GM21723 (cell line): ENCODE measurements around the gene CPSF4L.

ENCODE experiments used
- ATAC-seq: cut with Tn5 transposase; IDR thresholded peaks from one replicate; pipeline ENCODE4 v1.9.1; 2021; ENCODE audit warnings: mild to moderate bottlenecking, moderate library complexity; ENCODE audit not compliant: unreplicated experiment

CPSF4L gene

DNA sequence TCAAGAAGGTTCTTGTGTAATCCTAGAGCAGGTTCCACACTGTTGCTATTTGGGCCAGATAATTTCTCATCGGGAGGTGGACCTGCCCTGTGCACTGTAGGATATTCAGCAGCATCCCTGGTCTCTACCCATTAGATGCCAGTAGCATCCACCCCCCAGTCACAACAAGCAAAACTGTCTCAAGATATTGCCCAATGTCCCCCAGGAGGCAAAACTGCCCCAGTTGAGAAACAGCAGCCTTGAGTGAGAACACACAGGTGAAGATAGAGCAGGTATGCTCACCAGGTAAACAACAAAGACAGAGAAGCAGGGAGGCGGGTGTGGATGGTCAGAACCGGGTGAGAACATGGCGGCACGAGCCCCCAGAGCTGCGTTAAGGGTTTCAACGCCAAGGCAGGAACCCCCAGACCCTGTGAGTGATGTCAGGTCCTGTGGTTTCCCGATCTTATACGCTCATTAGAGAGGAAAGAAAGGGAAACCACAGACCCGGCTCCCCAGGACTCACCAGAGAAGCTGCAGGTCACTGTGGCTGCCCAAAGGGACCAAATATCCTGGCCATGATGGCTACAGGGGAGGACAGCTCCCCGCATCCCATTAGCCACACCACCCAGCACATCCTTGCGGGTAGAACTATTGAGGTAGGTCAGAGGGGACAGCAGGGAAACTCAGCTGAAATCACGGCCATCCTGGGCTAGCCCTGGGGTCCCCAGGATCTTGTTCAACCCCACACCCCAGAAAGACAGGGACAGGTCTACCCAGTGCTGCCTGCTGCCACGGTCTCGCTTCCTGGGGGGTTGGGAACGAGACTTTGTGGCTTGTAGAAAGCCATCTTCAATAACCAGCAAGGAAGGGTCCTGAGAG is 28.9 kb upstream of the CPSF4L start:
- peak; percentile 42 for ATAC-seq

DNA sequence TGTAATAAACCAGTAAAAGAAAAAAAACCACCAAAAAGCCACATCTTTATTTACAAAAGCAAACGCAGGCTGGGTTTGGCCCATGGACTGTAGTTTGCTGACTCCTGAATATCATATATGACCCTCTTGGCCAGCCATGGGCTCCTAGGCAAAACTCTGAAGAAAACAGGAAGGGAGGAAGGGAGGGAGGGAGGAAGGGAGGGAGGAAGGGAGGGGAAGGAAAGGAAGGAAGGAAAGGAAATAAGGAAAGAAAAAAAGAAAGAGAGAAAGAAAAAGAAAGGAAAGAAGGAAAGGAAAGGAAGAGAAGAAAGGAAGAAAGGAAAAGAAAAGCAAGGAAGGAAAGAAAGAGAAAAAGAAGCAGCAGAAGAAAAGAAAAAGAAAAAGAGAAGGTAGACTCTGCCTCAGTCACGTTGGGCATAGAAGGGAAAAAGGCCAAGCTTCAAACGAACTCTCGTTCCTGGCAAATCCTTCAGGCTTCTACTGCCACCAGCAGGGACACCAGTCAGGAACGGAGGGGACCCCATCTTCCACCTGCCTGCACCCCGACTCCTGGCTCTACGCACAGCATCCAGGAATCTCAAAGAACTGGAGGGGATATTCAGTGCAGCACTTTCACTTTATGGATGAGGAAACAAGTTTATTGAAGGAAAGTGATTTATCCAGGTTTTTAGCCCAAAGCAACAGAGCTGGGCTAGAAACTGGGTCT is 28.0 kb upstream of the CPSF4L start:
- no peak for ATAC-seq

DNA sequence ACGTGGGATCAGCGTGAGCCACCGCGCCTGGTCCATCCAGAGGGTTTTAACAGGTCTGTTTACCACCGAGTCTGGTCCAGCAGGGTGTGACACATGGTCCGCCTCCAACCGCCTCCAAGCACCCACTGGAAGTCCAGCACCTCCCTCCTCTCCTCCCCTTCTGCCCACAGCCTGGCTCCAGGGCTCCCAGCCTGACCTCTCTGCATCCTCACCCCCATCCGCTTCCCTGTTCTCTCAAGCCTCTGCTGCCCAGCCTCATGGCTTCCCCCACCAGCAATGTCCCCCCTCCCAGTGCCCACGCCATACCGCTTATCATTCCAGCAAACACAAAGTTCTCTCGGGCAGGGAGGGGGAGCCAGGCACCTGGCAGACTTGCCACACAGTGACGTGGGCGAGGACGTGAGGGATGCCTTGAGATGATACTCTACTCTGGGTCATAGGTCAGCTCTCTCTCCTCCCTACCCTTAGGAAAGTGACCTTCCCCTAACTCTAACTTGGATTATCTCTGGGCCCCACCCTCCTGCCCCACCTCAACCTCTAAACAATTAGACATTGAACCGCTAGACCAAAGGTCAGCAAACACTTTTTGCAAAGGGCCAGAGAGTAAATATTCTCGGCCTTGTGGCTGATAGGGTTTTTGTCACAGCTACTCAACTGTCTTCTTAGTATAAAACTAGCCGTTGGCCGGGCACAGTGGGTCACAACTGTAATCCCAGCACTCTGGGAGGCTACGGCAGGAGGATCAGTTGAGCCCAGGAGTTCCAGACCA is 27.0 kb upstream of the CPSF4L start:
- no peak for ATAC-seq

DNA sequence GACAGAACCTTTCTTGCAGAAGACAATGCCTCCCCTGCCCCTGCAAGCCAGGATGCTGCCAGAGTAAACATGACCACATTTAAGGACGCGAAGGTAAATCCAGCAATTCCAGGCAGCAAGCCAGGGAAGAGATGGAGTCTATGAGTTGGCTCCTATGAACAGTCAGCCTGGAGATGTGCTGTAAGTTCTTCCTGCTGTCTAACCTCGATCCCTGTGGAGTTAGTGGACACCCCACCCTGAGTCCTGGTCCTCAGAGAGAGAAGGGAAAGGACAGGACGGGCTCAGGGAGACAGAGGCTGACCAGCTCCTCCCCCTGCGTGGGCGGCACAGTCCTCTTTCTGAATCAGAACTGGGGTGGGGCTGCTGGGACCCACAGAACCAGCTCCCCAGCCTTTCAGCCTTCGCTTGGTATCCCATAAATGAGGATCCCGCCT is 25.2 kb upstream of the CPSF4L start:
- ATAC-seq = no peak

DNA sequence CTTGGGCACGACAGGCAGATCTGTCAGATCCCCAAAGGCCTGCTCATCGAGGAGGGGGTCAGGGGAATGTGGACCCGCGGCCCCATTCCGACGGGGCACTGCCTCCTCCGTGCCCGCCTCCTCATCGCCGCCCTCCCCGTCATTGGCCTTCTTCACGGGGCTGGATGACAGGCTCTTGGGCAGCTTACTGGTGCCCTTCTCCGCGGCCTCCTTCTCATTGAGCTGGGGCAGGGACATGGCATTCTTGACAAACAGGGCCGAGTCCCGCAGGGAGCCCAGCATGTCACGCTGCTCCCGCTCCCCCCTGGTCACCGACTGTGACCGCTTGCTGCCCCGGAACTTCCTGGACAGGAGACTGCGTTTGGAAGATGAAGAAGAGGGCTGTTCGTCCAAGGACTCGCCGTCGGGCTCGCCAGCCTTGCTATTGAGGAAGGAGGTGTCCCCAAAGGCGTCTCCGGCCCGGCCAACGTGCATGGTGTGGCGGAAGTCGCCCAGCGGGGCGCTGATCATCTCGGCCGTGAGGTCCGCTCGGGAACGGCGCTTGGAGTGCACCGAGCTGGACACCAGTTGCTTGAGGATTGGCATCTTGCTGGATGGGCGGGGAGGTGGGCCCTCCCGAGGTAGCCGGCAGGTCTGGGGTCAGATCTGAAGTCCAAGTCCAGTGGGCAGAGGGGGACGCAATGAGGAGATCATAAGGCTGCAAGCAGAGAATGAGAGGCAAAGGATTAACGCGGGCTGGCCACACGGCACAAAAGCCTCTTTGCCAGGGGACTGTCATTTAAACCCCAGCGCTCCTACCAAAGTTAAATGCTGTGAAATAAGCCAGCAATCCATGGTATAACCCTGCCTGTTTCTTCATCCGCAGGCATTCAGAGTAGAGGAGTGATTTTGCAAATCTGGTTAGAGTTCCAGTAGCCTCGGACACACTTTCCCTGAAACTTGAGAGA is 24.5 kb upstream of the CPSF4L start:
- no peak for ATAC-seq

DNA sequence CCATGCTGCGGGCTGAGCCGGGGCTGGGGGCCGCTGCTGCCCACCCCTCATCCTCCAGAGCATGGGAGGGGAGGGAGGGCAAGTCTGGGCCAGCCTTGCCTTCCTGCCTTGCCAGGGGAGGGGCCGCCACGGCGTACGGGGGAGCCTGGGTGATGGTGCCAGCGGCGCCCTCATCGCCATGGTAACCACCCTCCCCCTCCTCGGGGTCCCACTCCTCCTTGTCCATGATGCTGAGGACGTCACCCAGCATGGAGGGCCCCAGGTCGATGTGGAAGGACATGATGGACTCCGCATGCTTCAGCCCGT is 23.9 kb upstream of the CPSF4L start:
- no peak for ATAC-seq

DNA sequence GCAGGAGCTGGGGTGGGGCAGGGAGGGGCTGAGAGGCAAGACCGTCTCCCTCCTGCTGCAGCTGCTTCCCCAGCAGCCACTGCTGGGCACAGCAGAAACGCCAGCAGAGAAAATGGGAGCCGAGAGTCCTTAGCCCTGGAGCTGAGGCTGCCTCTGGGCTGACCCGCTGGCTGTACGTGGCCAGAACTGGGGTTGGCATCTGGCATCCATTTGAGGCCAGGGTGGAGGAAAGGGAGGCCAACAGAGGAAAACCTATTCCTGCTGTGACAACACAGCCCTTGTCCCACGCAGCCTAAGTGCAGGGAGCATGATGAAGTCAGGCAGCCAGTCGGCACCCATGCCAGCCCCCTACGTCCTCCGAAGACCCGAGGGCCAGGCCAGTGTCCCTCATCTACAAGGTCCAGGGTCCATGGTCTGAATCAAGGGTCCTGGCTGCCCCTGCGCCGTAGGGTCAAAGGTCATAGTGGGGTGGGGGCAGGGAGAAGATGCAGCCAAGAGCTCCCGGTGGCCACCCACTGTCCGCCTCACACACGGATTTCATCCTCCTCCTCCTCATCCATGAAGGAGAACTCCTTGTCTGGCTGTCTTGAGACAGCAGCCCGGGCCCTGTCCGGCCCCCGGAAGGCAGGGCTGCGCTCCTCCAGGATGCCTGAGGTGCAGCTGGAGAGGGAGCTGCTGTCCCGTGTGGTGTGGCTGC is 23.4 kb upstream of the CPSF4L start:
- ATAC-seq = no peak

DNA sequence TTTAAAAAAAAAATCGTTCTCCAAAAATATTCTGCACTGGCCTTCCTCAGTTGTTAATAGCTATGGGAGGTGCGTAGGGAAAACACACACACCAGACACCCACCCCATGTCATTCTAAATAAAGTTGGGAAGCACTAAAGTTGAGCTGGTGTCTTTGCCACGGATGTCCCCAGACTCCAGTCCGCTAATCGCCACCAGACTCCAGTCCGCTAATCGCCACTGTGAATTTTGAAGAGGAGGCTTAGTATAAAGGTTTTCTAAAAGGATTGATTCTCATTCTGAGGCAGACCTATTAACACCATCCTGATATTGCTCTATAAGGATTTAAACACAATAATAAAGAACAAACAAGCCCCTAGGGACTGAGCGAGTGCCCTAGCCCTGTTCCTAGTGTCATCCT is 22.7 kb upstream of the CPSF4L start:
- no peak for ATAC-seq

DNA sequence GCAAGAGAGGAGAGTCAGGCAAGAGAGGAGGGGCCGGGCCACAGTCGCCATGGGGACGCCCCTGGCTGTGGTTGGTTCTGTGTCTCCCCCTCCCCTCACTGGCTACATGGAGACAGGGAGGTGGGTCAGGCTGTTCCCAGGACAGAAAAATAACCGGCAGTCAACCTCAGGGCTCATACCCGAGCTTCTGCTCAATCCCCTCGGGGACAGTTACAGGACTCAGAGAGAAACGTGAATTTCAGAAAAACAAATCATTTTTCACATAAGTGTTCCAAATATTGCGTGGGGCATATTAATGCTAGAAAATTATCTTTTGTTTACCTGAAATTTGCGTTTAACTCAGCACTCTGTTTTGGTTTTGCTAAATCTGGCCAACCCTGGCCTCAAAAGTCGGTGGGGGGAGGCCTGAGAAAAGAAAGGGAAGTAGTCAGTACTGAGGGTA is 22.2 kb upstream of the CPSF4L start:
- ATAC-seq = no peak

DNA sequence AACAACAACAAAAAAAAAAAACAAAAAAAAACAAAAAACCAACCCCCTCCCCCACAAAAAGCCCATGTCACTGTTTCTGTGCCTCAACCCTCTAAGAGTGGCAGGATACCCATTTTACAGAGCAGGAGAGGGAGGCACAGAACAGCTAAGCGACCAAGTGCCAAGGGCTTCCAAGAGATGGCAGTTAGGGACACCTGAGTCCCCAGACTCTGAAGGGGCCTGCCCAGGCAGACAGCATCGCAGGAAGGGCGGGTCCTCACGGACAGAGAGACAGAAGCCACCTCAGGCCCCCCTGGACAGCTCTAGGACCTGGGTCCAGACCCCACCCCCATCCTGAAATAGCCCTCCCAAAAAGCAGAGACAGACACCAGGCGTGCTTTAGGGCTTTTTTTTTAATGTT is 21.6 kb upstream of the CPSF4L start:
- ATAC-seq = no peak

DNA sequence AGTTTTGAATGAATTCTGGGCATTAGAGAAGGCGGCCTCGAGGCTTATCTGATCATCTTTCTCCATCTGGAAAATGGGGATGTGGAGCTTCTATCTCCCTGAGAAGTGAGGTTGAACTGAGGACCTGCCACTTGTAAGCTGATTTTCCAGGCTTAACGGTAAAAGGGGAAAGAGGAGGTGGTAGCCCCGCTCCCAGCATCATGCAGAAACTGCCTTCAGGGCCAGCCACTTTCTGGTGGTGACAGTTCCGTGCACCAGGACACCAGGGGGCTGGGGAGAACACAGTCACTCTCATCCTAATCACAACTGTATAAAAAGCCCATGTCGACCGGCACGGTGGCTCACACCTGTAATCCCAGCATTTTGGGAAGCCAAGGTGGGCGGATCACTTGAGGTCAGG is 20.9 kb upstream of the CPSF4L start:
- ATAC-seq = no peak

DNA sequence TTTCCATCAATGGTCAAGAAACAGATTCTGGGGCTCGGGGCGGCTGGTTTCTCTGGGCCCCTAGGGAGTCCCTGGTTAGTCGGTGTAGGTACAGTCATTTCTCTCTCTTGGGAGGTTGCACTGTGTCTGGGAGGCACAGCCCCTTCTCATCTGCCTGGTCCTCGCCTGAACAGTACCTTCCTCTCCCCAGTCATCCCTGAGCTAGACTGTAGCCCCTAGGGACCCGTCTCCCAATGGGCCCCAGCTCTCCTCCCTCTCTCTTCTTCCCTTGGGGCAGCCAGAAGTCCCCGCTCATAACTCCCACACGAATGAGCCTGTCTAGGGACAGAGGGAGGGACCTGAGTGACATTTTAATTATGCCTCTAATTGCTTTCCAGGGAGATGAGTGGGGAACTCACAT is 20.2 kb upstream of the CPSF4L start:
- peak; percentile 91 for ATAC-seq

DNA sequence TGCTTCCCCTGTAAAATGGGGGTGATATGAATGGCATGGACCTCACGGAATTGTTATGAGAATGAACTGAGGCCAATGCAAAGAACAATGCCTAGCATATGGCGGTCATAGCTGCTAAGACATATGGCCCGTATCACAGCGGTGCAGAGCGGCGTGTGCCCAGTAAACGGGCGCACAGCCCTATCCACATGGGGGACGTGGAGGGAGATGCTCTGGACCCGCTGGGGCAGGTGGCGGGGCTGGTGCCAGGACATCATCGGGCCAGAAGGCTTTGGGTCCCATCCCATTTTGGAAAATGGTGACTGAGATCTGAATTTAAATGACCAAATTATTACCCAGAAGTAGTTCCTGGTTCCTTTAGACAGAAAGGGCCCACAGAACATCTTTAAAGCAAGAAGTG is 18.5 kb upstream of the CPSF4L start:
- no peak for ATAC-seq

DNA sequence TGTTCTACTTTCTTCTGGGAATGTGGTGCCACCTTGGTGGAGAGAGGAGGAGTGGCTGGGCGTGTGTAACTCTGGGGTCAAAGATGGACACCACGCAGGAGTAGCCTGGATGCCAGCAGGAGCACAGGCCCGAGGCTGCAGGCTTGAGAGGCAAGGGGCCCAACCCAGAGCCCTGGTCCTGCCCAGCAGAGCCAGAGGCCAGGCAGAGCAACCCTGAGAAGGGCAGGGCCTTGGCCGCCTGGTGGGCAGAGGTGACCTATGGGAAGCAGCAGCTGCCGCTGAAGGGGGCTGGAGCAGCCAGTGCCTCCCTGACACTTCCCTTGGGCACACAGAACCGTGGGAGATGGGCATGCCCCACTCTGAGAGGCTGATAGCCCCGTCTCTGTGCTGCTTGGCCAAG is 18.0 kb upstream of the CPSF4L start:
- ATAC-seq = no peak

DNA sequence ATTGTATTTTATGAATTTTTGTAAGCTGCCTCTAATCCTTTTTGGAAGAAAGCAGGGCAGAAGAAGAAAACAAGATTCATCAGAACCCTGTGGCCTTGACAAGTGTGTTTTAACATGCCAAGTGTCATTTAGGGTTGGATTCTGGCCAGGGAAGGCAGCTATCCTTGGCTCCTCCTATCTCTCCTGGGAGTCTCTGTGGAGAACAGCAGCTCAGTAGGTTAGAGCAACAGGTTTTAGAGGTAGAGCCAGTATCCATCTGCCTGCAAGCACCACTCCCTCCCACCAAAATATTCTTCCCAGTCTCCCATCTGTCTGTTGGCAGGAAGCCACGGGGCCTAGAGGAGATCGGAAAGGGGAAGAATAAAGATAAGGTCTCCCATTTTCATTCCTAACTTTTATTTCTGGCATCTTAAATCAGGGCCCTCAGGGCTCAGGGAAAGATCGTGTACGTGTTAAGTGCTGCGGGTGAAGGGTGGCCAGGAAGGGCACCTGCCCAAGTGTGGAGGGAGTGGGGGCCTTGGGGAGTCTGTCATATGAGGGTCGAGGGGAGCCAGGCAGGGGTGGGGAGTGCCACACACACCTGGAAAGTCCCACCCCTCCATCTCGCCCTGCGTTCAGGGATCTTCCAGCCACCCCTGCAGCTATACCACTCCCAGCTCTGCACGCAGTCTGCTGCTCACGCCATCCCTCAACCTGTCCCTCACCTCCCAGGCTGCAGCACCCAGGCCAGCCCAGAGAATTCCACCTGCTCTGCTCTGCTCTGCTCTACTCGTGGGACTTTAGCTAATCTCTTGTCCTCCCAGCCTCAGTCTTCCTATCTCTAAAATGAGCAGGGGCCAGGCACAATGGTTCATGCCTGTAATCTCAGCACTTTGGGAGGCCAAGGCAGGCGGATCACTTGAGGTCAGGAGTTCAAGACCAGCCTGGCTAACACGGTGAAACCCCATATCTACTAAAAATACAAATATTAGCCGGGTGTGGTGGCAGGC is 17.1 kb upstream of the CPSF4L start:
- no peak for ATAC-seq

DNA sequence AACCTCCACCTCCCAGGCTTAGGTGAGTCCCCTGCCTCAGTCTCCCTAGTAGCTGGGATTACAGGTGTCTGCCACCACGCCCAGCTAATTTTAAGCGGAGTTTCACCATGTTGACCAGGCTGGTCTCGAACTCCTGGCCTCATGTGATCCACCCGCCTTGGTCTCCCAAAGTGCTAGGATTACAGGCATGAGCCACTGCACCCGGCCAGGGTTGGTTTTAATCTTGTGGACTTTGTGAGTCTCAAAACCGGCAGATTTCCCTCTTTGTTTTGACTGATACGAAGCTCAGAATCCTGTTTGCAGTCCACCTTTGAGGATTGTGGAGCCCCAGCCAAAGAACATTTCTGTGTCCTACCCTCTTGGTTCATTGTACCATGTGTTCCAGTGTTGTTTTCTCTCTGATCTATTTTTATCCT is 16.4 kb upstream of the CPSF4L start:
- no peak for ATAC-seq

DNA sequence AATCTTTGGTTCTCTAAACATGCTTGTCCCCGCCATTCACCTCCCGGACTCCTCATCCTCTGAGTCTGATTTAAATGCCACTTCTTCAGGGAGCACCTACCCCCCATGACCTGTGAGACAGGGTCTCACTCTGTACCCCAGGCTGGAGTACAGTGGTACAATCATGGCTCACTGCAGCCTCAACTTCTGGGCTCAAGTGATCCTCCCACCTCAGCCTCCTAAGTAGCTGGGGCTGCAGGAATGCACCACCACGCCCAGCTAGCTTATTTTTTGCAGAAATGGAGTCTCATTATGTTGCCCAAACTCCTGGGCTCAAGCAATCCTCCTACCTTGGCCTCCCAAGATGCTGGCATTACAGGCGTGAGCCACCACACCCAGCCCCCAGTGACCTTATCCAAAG is 12.8 kb upstream of the CPSF4L start:
- ATAC-seq = no peak

DNA sequence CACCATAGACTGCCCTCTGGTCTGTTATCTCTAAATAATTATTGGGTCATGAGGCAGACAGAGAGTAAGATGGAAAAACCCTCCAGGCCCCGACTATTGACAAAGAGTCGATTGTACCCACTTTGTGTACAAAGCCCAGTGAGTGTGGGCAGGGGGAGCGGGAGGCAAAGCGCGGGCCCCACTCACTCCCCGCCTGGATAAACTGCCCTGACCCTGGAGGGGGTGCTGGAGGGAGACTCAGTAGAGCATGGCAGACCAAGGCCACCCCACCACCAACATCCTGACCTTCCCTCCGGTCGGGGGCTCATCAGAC is 11.2 kb upstream of the CPSF4L start:
- ATAC-seq = no peak

DNA sequence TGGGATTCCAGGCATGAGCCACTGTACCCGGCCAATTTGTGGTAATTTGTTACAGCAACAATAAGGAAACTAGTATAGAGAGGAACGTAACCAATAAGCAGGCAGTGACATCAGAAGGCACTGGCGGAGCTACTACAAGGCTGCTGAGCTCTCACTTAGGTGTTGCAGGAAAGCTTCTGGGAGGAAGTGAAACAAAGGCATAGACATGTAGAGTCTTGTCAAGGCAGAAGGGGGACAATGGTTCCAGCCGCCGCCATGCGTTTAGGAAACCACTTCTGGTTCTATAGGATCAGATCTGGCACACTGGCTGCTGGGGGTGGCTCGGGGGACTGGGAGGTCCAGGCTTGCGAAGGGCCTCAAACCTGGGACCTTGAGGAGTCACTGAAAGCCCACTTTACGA is 9.4 kb upstream of the CPSF4L start:
- peak; percentile 98 for ATAC-seq
